Heart right ventricle (tissue), 16 donors: Measurements from ENCODE around the gene C4orf46. TPM values are rescaled to one million over a fixed set of nuclear protein-coding genes. Genes with fewer than 3 reads are reported as not detected.
A peak's percentile ranks its signal among the peaks of the same experiment; 100 is the strongest.
"Not testable (repeated sequence)": the region's sequence is repeated elsewhere in the genome, so short reads cannot be mapped to it uniquely, and the experiment has no call there.

Experiments
- ATAC-seq, 8 donors: fragments of 200-7000 bp; cut with Tn5 transposase; one replicate each; pipeline ENCODE4 v1.9.1; 2020; ENCODE audit warnings: mild to moderate bottlenecking in 8 of 8, moderate library complexity in 8 of 8, moderate number of reproducible peaks in 1 of 8
- DNase-seq, 2 donors: peaks; one replicate each; pipeline ENCODE4 v3.0.0-alpha.2; 2020
- H3K27ac ChIP-seq, 10 donors: fragments of 200-600 bp; sonication (generic) in 2 of 10; one replicate each; pipeline versions ENCODE4 v1.5.0 to v1.8.0; 2020 to 2022; ENCODE audit warnings: mild to moderate bottlenecking in 3 of 10
- H3K27me3 ChIP-seq, 7 donors: fragments of 200-600 bp; one replicate each; pipeline ENCODE4 v1.8.0; 2021 to 2022; ENCODE audit warnings: mild to moderate bottlenecking in 2 of 7
- H3K36me3 ChIP-seq, 9 donors: fragments of 200-600 bp; sonication (generic) in 1 of 9; one replicate each; pipeline versions ENCODE4 v1.5.0 to v1.8.0; 2020 to 2022; ENCODE audit warnings: mild to moderate bottlenecking in 2 of 9
- H3K4me1 ChIP-seq, 9 donors: fragments of 200-600 bp; sonication (generic) in 1 of 9; one replicate each; pipeline versions ENCODE4 v1.5.0 to v1.8.0; 2020 to 2022; ENCODE audit warnings: mild to moderate bottlenecking in 4 of 9
- H3K4me3 ChIP-seq, 10 donors: fragments of 200-600 bp; sonication (generic) in 2 of 10; one replicate each; pipeline versions ENCODE4 v1.5.0 to v1.8.0; 2020 to 2022; ENCODE audit warnings: mild to moderate bottlenecking in 7 of 10, moderate library complexity in 2 of 10
- H3K9me3 ChIP-seq, 11 donors: fragments of 200-600 bp in 10 of 11; sonication (generic) in 2 of 11; one replicate each; pipeline versions ENCODE4 v1.5.0 to v1.8.0; 2013 to 2022; ENCODE audit warnings: mild to moderate bottlenecking in 2 of 11, control low read depth in 1 of 11, moderate library complexity in 1 of 11
- CTCF ChIP-seq, 9 donors: fragments of 200-600 bp; sonication (generic) in 2 of 9; IDR thresholded peaks; one replicate each; pipeline versions ENCODE4 v1.5.0 to v1.8.0; 2021 to 2022; ENCODE audit warnings: antibody characterized with exemption in 9 of 9, mild to moderate bottlenecking in 5 of 9, moderate library complexity in 1 of 9
- WGBS, 2 donors: extraction: QIAGEN DNeasy Blood & Tissue Kit; methylation state at CpG; one replicate each; pipeline ENCODE4 v1.1.7; 2013; ENCODE audit warnings: inconsistent platforms in 1 of 2; 5-methylcytosine and 5-hydroxymethylcytosine counted together
- intact Hi-C, 10 donors: fragments of 100-400 bp; cut with DNase I; formaldehyde crosslinking; loops; one replicate each; pipeline versions ENCODE4 v1.11.1 to v1.14.2; 2022
- long read RNA-seq, 3 donors: library from polyadenylated mRNA; unstranded; transcript quantifications; one replicate each; pipeline ENCODE4 v2.0.0, GENCODE V29; 2020 to 2021
- polyA plus RNA-seq, 2 donors: library from polyadenylated mRNA; stranded (reverse); fragments of 200-250 nt; gene quantifications; one replicate each; pipeline ENCODE4 v1.2.3, GENCODE V29; 2013
- total RNA-seq, 10 donors: library from RNA; stranded (reverse); fragmentation: NEBNext Ultra II Directional in 3 of 10; extraction: Animal tissue kit (Norgen Biotek cat#: 25700) in 3 of 10; gene quantifications; one replicate each; pipeline versions ENCODE4 v1.2.1 to v1.2.4, GENCODE V29; 2021 to 2023
- donor health status: Arrhythmogenic right ventricular cardiomyopathy.
- donor health status: ischemic (EF 13 %, LVEDD 7.1; RV severe dilation, severe dysfunction).
- donor health status: healthy with polysubstance abuse.
- donor health status: DM: no; HTN: yes; CAD: no.
- donor health status: DM: no; HTN: no; CAD: no.
- donor health status: ischemic (EF 25% LVEDD 6.9; RV normal size, moderate dysfunction).
- donor health status: ischemic (EF 25% LVEDD 5.7; RV mildly dilated, moderate dysfunction).
- donor health status: healthy.
- donor health status: DM: yes; HTN: yes; CAD: no.
- donor health status: Ischemic cardiomyopathy.
- donor health status: ischemic (EF 35%, LVEDD 5.7; RV mildly dilated, moderate dysfunction).
- donor health status: nonischemic (EF 11% LVEDD 7.7; RV severe dilation, severe dysfunction).
- donor health status: DM: yes; HTN: yes; CAD: no.
- donor health status: PGD.
- donor health status: ischemic (EF 29% LVEDD 5.4; RV normal size, mild dysfunction).
- donor health status: nonischemic (EF 23%, LVEDD 6.1; RV moderate dilation, normal function).

The C4orf46 gene
- total RNA-seq, result 1 to 10 TPM; 3.0 to 5.2 (median 4.4) TPM
- polyA plus RNA-seq, result 1 to 10 TPM; 1.7 to 3.3 TPM
- long read RNA-seq, donor 1, transcript C4orf46-201 (2 exons, 3,521 nt), result major isoform, 8 of 12 reads
- long read RNA-seq, donor 1, partial matches to known transcripts, result 0 of 12 reads
- long read RNA-seq, donor 1, other reads (novel, unspliced or antisense), result 0 of 12 reads
- long read RNA-seq, donor 2, transcript C4orf46-201 (2 exons, 3,521 nt), result major isoform, 6 of 10 reads
- long read RNA-seq, donor 2, partial matches to known transcripts, result 0 of 10 reads
- long read RNA-seq, donor 2, other reads (novel, unspliced or antisense), result 3 of 10 reads
- long read RNA-seq, donor 3, transcript C4orf46-201 (2 exons, 3,521 nt), result major isoform, 20 of 26 reads
- long read RNA-seq, donor 3, partial matches to known transcripts, result 0 of 26 reads
- long read RNA-seq, donor 3, other reads (novel, unspliced or antisense), result 2 of 26 reads

- Histone ChIP-seq H3K36me3 (peaks cover 0 to 15% (median 0%) of the 10 kb centered on the region in 9 donors), H3K9me3 (no peaks in the 10 kb centered on the region), H3K4me1 (peaks cover 0 to 31% (median 27%) of the 10 kb centered on the region in 9 donors), H3K4me3 (peak within 1 kb of the TSS; percentile 67 to 94 (median 86)), H3K27ac (peak within 1 kb of the TSS; percentile 94 to 98 (median 96)), H3K27me3 (no peaks in the 10 kb centered on the region)
- ATAC-seq, result peak in 3 of 8 donors; percentile 2 to 4 (median 2)
- no peak for TF ChIP-seq CTCF (IDR thresholded peaks at IDR 0.05)
- intact Hi-C loops, result no loop called here
- 0% methylated on average over 20 of the region's 20 CpGs for WGBS, 2 donors
- no peak for DNase-seq
These were observed at the start of gene C4orf46 for GRCh38 chr4:158671665-158671914. Gene C4orf46 (minus strand): TSS chr4:158671887. CDS start chr4:158671801, 86 bp downstream.

GRCh38 chr4:158715802-158716201, 44.1 kb upstream of the C4orf46 start:
- Histone ChIP-seq H3K27me3 (no peaks in the 10 kb centered on the region), H3K4me1 (peaks cover 0 to 9% (median 0%) of the 10 kb centered on the region in 9 donors), H3K36me3 (peaks cover 0 to 100% (median 58%) of the 10 kb centered on the region in 9 donors), H3K27ac (no peak overlapping the region), H3K4me3 (no peak overlapping the region), H3K9me3 (no peaks in the 10 kb centered on the region)
- no peak for DNase-seq
- intact Hi-C loops, result no loop called here
- no peak for ATAC-seq
- 69 to 80% methylated on average over 3 of the region's 3 CpGs for WGBS, 2 donors
- no peak for TF ChIP-seq CTCF (IDR thresholded peaks at IDR 0.05)

GRCh38 chr4:158714937-158715336, 43.2 kb upstream of the C4orf46 start:
- no peaks in the 10 kb centered on the region for H3K9me3 ChIP-seq
- no peaks in the 10 kb centered on the region for H3K27me3 ChIP-seq
- H3K36me3 ChIP-seq, result peaks cover 0 to 100% (median 59%) of the 10 kb centered on the region in 9 donors
- peak overlapping the region in 1 of 10 donors; percentile 17 for H3K27ac ChIP-seq
- no peak for TF ChIP-seq CTCF (IDR thresholded peaks at IDR 0.05)
- ATAC-seq (no peak), DNase-seq (no peak)
- peaks cover 0 to 4% (median 0%) of the 10 kb centered on the region in 9 donors for H3K4me1 ChIP-seq
- intact Hi-C loops, result no loop called here
- WGBS, 2 donors, result 93 to 96% methylated on average over 4 of the region's 4 CpGs
- no peak overlapping the region for H3K4me3 ChIP-seq

GRCh38 chr4:158712622-158713021, 40.9 kb upstream of the C4orf46 start:
- H3K4me1 ChIP-seq, H3K27me3 ChIP-seq, ATAC-seq, H3K9me3 ChIP-seq, DNase-seq, H3K4me3 ChIP-seq, H3K27ac ChIP-seq, intact Hi-C loops: not testable (repeated sequence)
- 91 to 100% methylated on average over 4 of the region's 4 CpGs for WGBS, 2 donors
- peaks cover 0 to 100% (median 62%) of the 10 kb centered on the region in 9 donors for H3K36me3 ChIP-seq

GRCh38 chr4:158710814-158711213, 39.1 kb upstream of the C4orf46 start:
- ATAC-seq, result no peak
- Histone ChIP-seq H3K36me3 (peaks cover 0 to 100% (median 56%) of the 10 kb centered on the region in 9 donors), H3K9me3 (no peaks in the 10 kb centered on the region), H3K4me1 (no peaks in the 10 kb centered on the region), H3K27ac (no peak overlapping the region), H3K4me3 (no peak overlapping the region), H3K27me3 (no peaks in the 10 kb centered on the region)
- TF ChIP-seq CTCF (IDR thresholded peaks at IDR 0.05), result peak in 4 of 9 donors; percentile 14 to 33 (median 24)
- DNase-seq, result no peak
- WGBS, 2 donors, result 64 to 66% methylated on average over 1 of the region's 1 CpG
- intact Hi-C loops, result no loop called here
